HepG2 (cell line): ENCODE results near the gene FLRT2. TPM values are rescaled to one million over a fixed set of nuclear protein-coding genes. Genes with fewer than 3 reads are reported as not detected.

ENCODE experiments used
- ATAC-seq: fragments of 200-7000 bp; cut with Tn5 transposase; 3 replicates; pipeline ENCODE4 v1.9.1; 2020; ENCODE audit warnings: mild to moderate bottlenecking, moderate library complexity
- BruUV-seq: library from RNA; stranded (reverse); fragments of 400-500 nt; replicated peaks from 2 replicates; lab custom pipeline; 2021; lab: Mats Ljungman, UMichigan
- CTCF ChIA-PET: fragments of 300-600 bp; formaldehyde crosslinking; extraction: SDS; loops from one replicate; lab custom pipeline; 2021; ENCODE audit warnings: low total read pairs, inconsistent platforms, low intra/inter-chr PET ratio; lab: Yijun Ruan, JAX
- POLR2A ChIA-PET: fragments of 350-600 bp; sonication (Branson Sonifier 250); formaldehyde crosslinking; loops from one replicate; lab custom pipeline; 2020; ENCODE audit warnings: antibody characterized with exemption, inconsistent platforms; lab: Yijun Ruan, JAX
- DNase-seq: peaks from one replicate; pipeline ENCODE4 v3.0.0-alpha.2; 2015; ENCODE audit warnings: low spot score
- FAIRE-seq: peaks from 3 replicates; lab custom pipeline; 2011; peaks lifted over from hg19 to GRCh38; lab: Jason Lieb, UNC
- H2AFZ ChIP-seq: one replicate; pipeline ENCODE4 v1.6.1; 2011; ENCODE audit warnings: low read length, inconsistent platforms
- H3K27ac ChIP-seq: fragments of 300-600 bp; 3 replicates; pipeline ENCODE4 v1.8.0; 2011; ENCODE audit warnings: mixed run types, mild to moderate bottlenecking, mixed read lengths, low read length, inconsistent platforms; ENCODE audit not compliant: insufficient read depth; ENCODE audit errors: extremely low read length
- H3K27me3 ChIP-seq, 2 experiments: fragments of 200-600 bp in 1 of 2; 2 replicates in 1 of 2; 3 replicates in 1 of 2; pipeline versions ENCODE4 v1.6.0 to v1.8.0; 2011; ENCODE audit warnings: low read length in 2 of 2, mild to moderate bottlenecking in 2 of 2, moderate library complexity in 2 of 2, inconsistent platforms in 1 of 2; ENCODE audit not compliant: insufficient read depth in 2 of 2, control insufficient read depth in 1 of 2
- H3K36me3 ChIP-seq, 2 experiments: fragments of 200-600 bp in 1 of 2; replicated peaks in 1 of 2; 2 replicates in 1 of 2; 3 replicates in 1 of 2; pipeline versions ENCODE4 v1.5.1 to v1.8.0; 2011; ENCODE audit warnings: low read length in 2 of 2, inconsistent platforms in 1 of 2; ENCODE audit not compliant: insufficient read depth in 2 of 2, control insufficient read depth in 1 of 2
- H3K4me1 ChIP-seq: 2 replicates; pipeline ENCODE4 v1.5.1; 2012; ENCODE audit warnings: low read length, inconsistent platforms; ENCODE audit not compliant: insufficient read depth
- H3K4me2 ChIP-seq: 2 replicates; pipeline ENCODE4 v1.6.0; 2011; ENCODE audit warnings: low read depth, low read length, inconsistent platforms
- H3K4me3 ChIP-seq, 3 experiments: fragments of 200-600 bp in 1 of 3; sonication (generic), shearing (Covaris generic) in 1 of 3; replicated peaks in 1 of 3; 2 replicates each; pipeline ENCODE4 v1.5.1; 2011 to 2016; ENCODE audit warnings: low read length in 3 of 3, inconsistent platforms in 2 of 3, low read depth in 2 of 3, mild to moderate bottlenecking in 2 of 3, control low read depth in 1 of 3, mixed read lengths in 1 of 3; ENCODE audit not compliant: insufficient read depth in 1 of 3
- H3K79me2 ChIP-seq: one replicate; pipeline ENCODE4 v1.6.1; 2011; ENCODE audit warnings: low read length, inconsistent platforms; ENCODE audit not compliant: insufficient read depth
- H3K9ac ChIP-seq: 2 replicates; pipeline ENCODE4 v1.6.0; 2011; ENCODE audit warnings: mild to moderate bottlenecking, low read depth, low read length, inconsistent platforms; ENCODE audit not compliant: insufficient read depth
- H3K9me3 ChIP-seq: 2 replicates; pipeline ENCODE4 v1.5.1; 2012; ENCODE audit warnings: mild to moderate bottlenecking, low read length
- H4K20me1 ChIP-seq: 2 replicates; pipeline ENCODE4 v1.6.0; 2011; ENCODE audit warnings: inconsistent platforms, mild to moderate bottlenecking, low read length, moderate library complexity; ENCODE audit not compliant: insufficient read depth
- ARNT2 ChIP-seq: sonication (generic); formaldehyde crosslinking; IDR thresholded peaks from 2 replicates; pipeline ENCODE4 v1.8.0; 2022; ENCODE audit warnings: mild to moderate bottlenecking, low read depth, missing genetic modification reagents, moderate library complexity
- ATM ChIP-seq: fragments of 450-650 bp; IDR thresholded peaks from 2 replicates; pipeline ENCODE4 v1.7.1; 2017; ENCODE audit warnings: mild to moderate bottlenecking, borderline replicate concordance
- ELK4 ChIP-seq: sonication (generic); formaldehyde crosslinking; IDR thresholded peaks from 2 replicates; pipeline ENCODE4 v1.9.0; 2021; ENCODE audit warnings: missing genetic modification reagents, borderline replicate concordance
- MYC ChIP-seq: sonication (generic); formaldehyde crosslinking; IDR thresholded peaks from 2 replicates; pipeline ENCODE4 v1.9.0; 2021; ENCODE audit warnings: missing genetic modification reagents, borderline replicate concordance
- PRPF4 ChIP-seq: fragments of 200-400 bp; formaldehyde crosslinking; IDR thresholded peaks from 2 replicates; pipeline ENCODE4 v1.6.1; 2016; ENCODE audit warnings: low read length, low read depth; ENCODE audit not compliant: poor library complexity, severe bottlenecking
- TMF1 ChIP-seq: sonication (generic); formaldehyde crosslinking; IDR thresholded peaks from 2 replicates; pipeline ENCODE4 v1.8.1; 2022; ENCODE audit warnings: low read depth, missing genetic modification reagents
- ZNF142 ChIP-seq: sonication (generic); formaldehyde crosslinking; IDR thresholded peaks from 2 replicates; pipeline ENCODE4 v1.4.0; 2020; ENCODE audit warnings: missing genetic modification reagents
- ZNF549 ChIP-seq: sonication (generic); formaldehyde crosslinking; IDR thresholded peaks from 2 replicates; pipeline ENCODE4 v1.5.0; 2020; ENCODE audit warnings: missing genetic modification reagents
- ZNF614 ChIP-seq: IDR thresholded peaks from 2 replicates; pipeline ENCODE4 v1.6.1; 2018; ENCODE audit warnings: missing biosample characterization, missing genetic modification reagents, inconsistent platforms, borderline replicate concordance
- ZNF773 ChIP-seq: sonication (generic); formaldehyde crosslinking; IDR thresholded peaks from 2 replicates; pipeline ENCODE4 v1.4.0; 2020; ENCODE audit warnings: missing genetic modification reagents, borderline replicate concordance
- ZNF781 ChIP-seq: sonication (generic); formaldehyde crosslinking; IDR thresholded peaks from 2 replicates; pipeline ENCODE4 v1.5.1; 2020; ENCODE audit warnings: borderline replicate concordance, mild to moderate bottlenecking, missing genetic modification reagents; ENCODE audit errors: not compliant biosample characterization
- ZXDC ChIP-seq: sonication (generic); formaldehyde crosslinking; IDR thresholded peaks from 2 replicates; pipeline ENCODE4 v1.5.0; 2020; ENCODE audit warnings: mild to moderate bottlenecking, missing genetic modification reagents
- WGBS: methylation state at CpG from one replicate; pipeline ENCODE4 v1.1.6; 2017; ENCODE audit warnings: low lambda C conversion rate; 5-methylcytosine and 5-hydroxymethylcytosine counted together
- in situ Hi-C: cut with HindIII; loops from 2 replicates; pipeline ENCODE4 v1.10.0; 2017; ENCODE audit warnings: low pct_unique_long_range_greater_than_20kb; ENCODE audit not compliant: extremely low pct_ligation_motif_present
- intact Hi-C: fragments of 100-400 bp; cut with micrococcal nuclease; formaldehyde crosslinking; loops from one replicate; pipeline ENCODE4 v1.10.0; 2022; ENCODE audit not compliant: unreplicated experiment
- polyA plus RNA-seq, 8 experiments: library from polyadenylated mRNA; depleted of rRNA in 3 of 8; stranded (reverse) in 7 of 8; unstranded in 1 of 8; fragments of >200 nt; fragmentation: Illumina TruSeq in 4 of 8; extraction: Trizol in 4 of 8; gene quantifications; 2 replicates each; pipeline versions ENCODE4 v1.2.1 to v1.2.3, GENCODE V29; 2011 to 2016; ENCODE audit warnings: low read depth in 4 of 8, missing spikeins in 1 of 8, mixed read lengths in 1 of 8; ENCODE audit not compliant: insufficient read depth in 1 of 8
- total RNA-seq, 5 experiments: library from RNA; depleted of rRNA; stranded (reverse); fragments of >200 nt; fragmentation: Illumina TruSeq; extraction: Trizol; gene quantifications; 2 replicates each; pipeline ENCODE4 v1.2.3, GENCODE V29; 2016; ENCODE audit warnings: low read depth in 1 of 5

The FLRT2 gene
- total and polyA plus RNA-seq, 2 of the 13 experiments (the other 11 are each of a cell fraction or from before 2014, with no cell fraction given): not detected

GRCh38 chr14:85662096-85662495 lies 132.2 kb downstream of the FLRT2 start:
- intact Hi-C loops: no loop called here
- Histone ChIP-seq H3K4me2 (no peak overlapping the region), H2AFZ (no peak overlapping the region), H3K79me2 (no peaks in the 10 kb centered on the region), H3K4me1 (no peaks in the 10 kb centered on the region), H3K9ac (no peak overlapping the region), H3K9me3 (peaks cover 76% of the 10 kb centered on the region)
- ATAC-seq (no peak), DNase-seq (no peak), FAIRE-seq (no peak)
- WGBS: 22% methylated on average over 9 of the region's 9 CpGs
- BruUV-seq: no TSS peak
- CTCF ChIA-PET: no interaction called here
- in situ Hi-C loops: no loop called here
- TF ChIP-seq ZNF142 (CRISPR knock-in tag): no peak
- TF ChIP-seq ZXDC (CRISPR knock-in tag): no peak
- no peak for TF ChIP-seq ZNF773
- TF ChIP-seq ELK4 (CRISPR knock-in tag): no peak
- no peak for TF ChIP-seq MYC (CRISPR knock-in tag)
- TF ChIP-seq ARNT2 (CRISPR knock-in tag): no peak
- no peak for TF ChIP-seq ZNF614 (CRISPR knock-in tag)
- no peak for TF ChIP-seq TMF1
- no peak for TF ChIP-seq ZNF549 (CRISPR knock-in tag)
- no peak for TF ChIP-seq ATM
- no peak for TF ChIP-seq ZNF781 (CRISPR knock-in tag)
- no peak for TF ChIP-seq PRPF4
- TF ChIP-seq, all 625 proteins: peak for 0
- Histone ChIP-seq H3K4me3 (no peak overlapping the region), H3K36me3 (no peaks in the 10 kb centered on the region), H3K27ac (no peak overlapping the region), H3K27me3 (no peaks in the 10 kb centered on the region), H4K20me1 (no peaks in the 10 kb centered on the region)
- POLR2A ChIA-PET: no interaction called here
